Coronary artery (tissue), 2 donors: ENCODE data around the gene COMMD6.

ENCODE experiments used
- DNase-seq: peaks from one replicate; pipeline ENCODE4 v3.0.0-alpha.2; 2017; ENCODE audit warnings: low spot score
- H3K27ac ChIP-seq, 2 donors: fragments of 200-600 bp; sonication (generic); one replicate each; pipeline ENCODE4 v1.5.1; 2016 to 2019
- H3K4me3 ChIP-seq: fragments of 200-600 bp; sonication (generic); 2 replicates; pipeline ENCODE4 v1.5.1; 2016; ENCODE audit warnings: mild to moderate bottlenecking, moderate library complexity
- TF ChIP-seq, protein P1 (sequence below): fragments of 200-600 bp; sonication (generic); IDR thresholded peaks from one replicate; pipeline ENCODE4 v1.5.1; 2019; ENCODE audit warnings: antibody characterized with exemption

COMMD6 gene

DNA sequence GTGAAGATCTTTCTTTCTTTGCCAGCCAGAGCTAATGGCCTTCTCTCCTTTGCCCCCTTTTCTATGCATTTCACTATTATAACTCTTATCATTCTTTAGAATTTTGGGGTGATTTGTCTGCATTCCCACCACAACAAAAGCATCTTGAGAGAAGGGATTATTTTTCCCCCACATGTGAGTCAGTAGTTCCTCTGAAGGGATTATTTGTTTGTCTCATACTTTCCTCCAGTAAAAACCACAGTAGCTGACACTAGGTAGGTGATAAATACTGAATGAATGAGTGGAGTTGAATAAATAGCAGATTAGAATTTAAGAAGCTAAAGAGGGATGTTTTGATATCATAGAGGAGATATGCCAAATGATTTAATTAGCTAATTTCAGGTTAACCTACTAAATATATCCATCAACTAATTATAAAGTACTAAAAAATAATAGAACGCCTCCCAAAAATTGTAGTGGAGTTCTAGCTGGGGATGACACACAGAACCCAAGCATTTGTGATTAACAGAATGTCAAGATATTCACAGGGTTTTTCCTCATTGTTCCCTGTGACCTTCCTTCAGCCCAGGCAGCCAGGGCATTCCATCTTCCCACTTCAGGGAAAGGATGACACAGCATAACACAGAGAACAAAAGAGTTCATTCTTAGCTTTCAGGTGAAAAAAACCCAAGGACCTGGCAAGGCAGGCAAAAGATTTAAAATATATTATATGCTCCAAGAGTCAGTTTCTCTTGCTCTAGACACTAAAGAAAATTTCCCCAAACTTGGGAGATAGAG is 52.2 kb downstream of the COMMD6 start:
- Histone ChIP-seq H3K27ac (no peak overlapping the region), H3K4me3 (no peak overlapping the region)
- TF ChIP-seq, protein P1, sequence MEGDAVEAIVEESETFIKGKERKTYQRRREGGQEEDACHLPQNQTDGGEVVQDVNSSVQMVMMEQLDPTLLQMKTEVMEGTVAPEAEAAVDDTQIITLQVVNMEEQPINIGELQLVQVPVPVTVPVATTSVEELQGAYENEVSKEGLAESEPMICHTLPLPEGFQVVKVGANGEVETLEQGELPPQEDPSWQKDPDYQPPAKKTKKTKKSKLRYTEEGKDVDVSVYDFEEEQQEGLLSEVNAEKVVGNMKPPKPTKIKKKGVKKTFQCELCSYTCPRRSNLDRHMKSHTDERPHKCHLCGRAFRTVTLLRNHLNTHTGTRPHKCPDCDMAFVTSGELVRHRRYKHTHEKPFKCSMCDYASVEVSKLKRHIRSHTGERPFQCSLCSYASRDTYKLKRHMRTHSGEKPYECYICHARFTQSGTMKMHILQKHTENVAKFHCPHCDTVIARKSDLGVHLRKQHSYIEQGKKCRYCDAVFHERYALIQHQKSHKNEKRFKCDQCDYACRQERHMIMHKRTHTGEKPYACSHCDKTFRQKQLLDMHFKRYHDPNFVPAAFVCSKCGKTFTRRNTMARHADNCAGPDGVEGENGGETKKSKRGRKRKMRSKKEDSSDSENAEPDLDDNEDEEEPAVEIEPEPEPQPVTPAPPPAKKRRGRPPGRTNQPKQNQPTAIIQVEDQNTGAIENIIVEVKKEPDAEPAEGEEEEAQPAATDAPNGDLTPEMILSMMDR = no peak
- DNase-seq = no peak

DNA sequence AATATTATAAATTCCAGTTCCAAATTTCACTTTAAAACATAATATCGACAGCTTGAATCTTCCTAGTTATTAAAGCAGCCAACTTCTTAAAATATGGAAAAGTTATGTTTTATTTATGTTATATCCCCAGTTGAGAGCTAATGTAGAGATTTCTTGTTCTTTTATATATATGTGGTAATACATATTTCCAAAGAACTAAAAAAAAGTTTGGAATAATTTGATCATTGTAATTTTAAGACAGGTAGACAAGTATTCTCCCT is 54.9 kb downstream of the COMMD6 start:
- no peak for DNase-seq
- peak overlapping the region; percentile 31 to 85 for H3K27ac ChIP-seq
- H3K4me3 ChIP-seq = peak overlapping the region; percentile 95
- TF ChIP-seq, protein P1 = no peak

DNA sequence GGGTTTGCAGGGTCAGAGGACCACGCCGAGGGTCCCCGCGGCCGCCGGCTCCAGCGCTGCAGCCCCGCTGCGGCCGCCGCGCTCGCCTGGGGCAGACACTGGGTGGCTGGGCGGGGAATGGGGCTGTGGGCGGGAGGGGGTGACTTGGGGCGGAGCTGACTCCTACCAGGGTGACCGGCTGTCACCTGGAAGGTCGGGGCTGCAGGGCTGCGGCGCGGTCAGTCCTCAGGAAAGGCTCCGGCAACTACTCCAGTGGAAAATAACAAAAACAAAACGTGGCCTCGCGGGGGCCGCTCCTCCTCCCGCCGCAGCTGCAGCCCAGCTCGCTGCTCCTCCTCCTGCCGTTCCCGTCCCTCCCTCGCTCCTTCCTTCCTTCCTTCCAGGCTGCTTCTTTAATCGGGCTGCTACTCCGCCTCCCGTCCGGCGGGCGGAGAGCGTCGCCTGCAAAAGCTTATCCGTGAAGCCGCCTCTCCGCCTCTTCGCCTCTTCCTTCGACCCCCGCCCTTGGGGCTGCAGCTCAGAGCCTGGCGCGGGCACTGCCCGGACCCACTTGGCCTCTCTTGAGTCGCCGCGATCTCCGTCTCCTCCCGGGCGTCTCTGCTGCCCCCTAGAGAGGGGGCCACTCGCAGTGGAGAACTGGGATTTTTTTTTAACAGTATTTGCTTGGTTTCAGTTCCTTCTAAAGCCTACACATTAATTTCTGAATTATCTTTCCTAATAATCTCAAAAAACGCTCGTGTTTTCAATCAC is 55.4 kb downstream of the COMMD6 start, which contains the start of gene TBC1D4:
TBC1D4 (minus strand) TSS at position 100 of the 750 bp plus-strand sequence. CDS start 402 bp downstream, outside the sequence.
- Histone ChIP-seq H3K4me3 (peak within 1 kb of the TSS; percentile 95), H3K27ac (peak within 1 kb of the TSS; percentile 31 to 85)
- DNase-seq = peak; percentile 89
- TF ChIP-seq, protein P1 = peak; percentile 71

DNA sequence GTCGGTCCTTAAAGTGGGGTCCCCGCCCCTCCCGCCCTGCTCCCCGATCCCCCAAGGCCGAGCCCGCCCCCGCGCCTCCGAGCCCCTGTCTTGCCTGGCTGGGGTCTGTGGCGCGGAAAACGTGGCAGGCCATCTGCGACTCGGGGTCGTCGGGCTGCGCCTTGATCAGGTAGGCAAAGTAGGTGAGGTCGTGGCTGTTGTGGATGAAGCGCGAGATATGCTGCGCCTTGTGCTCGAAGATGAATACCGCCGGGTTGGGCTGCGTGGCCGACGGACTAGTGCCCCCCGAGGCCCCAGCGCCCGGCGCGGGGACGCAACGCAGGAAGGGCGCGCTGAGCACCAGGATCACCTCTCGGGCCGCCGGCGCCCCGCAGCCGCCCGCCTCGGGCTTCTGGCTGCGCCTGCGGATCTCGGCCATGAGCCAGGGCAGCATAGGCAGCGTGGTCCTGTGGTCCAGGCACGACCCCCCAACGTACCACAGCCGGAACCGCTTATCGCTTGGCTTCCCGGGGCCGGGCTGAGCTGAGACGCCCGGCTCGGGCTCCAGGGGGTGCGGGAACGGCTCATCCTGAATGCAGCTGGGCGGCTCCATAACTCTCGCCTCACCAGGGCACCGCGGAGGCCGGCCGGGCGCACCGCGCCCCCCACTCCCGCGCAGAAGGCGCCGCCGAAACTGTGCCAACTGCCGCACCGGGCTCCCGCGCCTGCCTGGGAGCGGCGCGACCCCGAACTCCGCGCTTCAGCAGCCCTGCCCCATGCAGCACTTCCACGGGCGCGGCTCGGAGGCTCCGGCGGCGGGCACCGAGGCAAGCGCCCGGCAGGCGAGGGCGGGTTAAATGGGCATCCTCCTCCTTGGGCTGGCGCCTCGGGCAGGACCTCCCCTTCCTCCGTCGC is 56.2 kb downstream of the COMMD6 start:
- Histone ChIP-seq H3K4me3 (peak overlapping the region; percentile 95), H3K27ac (peak overlapping the region; percentile 31 to 85)
- TF ChIP-seq, protein P1 = no peak
- DNase-seq = no peak

DNA sequence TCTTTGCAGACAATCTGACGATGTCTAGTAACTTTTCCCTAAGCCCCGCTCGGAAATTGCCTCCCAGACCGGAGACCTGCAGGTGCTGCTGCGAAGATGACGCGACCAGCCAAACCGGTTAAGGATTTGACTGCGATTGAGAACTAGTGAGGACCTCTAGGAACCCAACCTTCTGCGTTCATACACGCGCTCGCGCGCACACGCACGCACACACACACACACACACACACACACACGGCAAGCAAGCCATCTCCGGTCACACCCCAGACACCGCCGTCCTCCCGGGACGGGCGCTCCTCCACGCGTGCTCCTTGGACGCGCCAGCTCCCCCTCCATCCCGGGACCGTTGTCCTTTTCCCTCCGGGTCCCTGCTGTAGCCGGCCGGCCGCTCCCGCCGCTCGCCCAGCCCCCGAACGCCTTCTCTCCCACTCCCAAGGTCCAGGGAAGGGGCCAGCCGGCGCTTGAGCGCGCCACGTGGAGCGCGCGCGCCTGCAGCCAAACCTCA is 56.9 kb downstream of the COMMD6 start:
- Histone ChIP-seq H3K4me3 (peak overlapping the region; percentile 95), H3K27ac (peak overlapping the region in 1 of 2 donors; percentile 85)
- no peak for DNase-seq
- TF ChIP-seq, protein P1 = no peak

DNA sequence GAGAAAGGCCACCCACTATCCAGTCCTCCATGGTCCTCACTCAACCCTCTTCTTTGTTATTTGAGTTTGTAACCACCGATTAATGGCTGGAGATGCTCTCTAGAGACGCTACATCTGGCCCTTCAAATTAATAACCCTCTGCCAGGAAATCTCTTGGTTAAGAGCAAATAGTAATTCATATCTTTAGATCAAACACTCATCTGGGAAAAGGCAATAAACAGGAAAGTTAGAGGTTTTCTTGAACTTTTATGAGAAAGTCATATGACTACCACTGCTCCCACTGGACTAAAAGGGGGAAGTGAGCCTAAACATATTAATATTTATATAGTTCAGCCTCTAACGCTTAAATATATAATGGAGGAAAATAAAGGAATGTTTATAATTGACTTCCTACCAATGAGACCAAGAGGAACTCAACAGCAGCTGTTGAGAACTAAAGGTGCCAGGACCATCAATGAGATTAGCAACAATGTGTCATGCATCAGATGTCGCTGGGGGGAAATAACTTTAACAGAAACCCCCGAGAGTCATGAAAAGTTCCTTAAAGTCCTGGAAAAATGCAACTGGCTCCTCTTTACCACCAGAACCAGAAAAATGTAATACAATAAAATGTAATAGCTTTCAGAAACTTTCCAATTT is 58.4 kb downstream of the COMMD6 start:
- Histone ChIP-seq H3K27ac (no peak overlapping the region), H3K4me3 (no peak overlapping the region)

More for the DNA sequence above, 58.4 kb downstream of the COMMD6 start:
- TF ChIP-seq, protein P1 = no peak
- no peak for DNase-seq
